BLaER1 treated with 17β-estradiol and CSF1 and Interleukin-3, amounts not matched to agents 10 nM and 100 nM (cell line): ENCODE results near the gene DHH.

Experiments used
- H3K27ac ChIP-seq, 11 experiments: shearing (Covaris generic); formaldehyde crosslinking; 2 replicates each; pipeline ENCODE4 v1.8.1; 2022
- H3K27me3 ChIP-seq, 11 experiments: shearing (Covaris generic); formaldehyde crosslinking; 2 replicates each; pipeline ENCODE4 v1.8.1; 2022
- H3K36me3 ChIP-seq, 11 experiments: shearing (Covaris generic); formaldehyde crosslinking; 2 replicates each; pipeline ENCODE4 v1.8.1; 2022
- H3K4me1 ChIP-seq, 10 experiments: shearing (Covaris generic); formaldehyde crosslinking; 2 replicates each; pipeline ENCODE4 v1.8.1; 2022
- H3K4me2 ChIP-seq, 11 experiments: shearing (Covaris generic); formaldehyde crosslinking; 2 replicates each; pipeline ENCODE4 v1.8.1; 2022
- H3K4me3 ChIP-seq, 10 experiments: shearing (Covaris generic); formaldehyde crosslinking; 2 replicates each; pipeline ENCODE4 v1.8.1; 2022
- H3K9ac ChIP-seq, 11 experiments: shearing (Covaris generic); formaldehyde crosslinking; 2 replicates each; pipeline ENCODE4 v1.8.1; 2022
- H3K9me3 ChIP-seq, 11 experiments: shearing (Covaris generic); formaldehyde crosslinking; replicated peaks in 1 of 11; 2 replicates each; pipeline ENCODE4 v1.8.1; 2022
- H4K20me1 ChIP-seq, 11 experiments: shearing (Covaris generic); formaldehyde crosslinking; 2 replicates each; pipeline ENCODE4 v1.8.1; 2022
- Cebpa-rat ChIP-seq, 11 experiments: shearing (Covaris generic); IDR thresholded peaks; 2 replicates each; pipeline ENCODE4 v1.8.1; 2022

Gene DHH

GRCh38 chr12:49052451-49053208 lies 42.0 kb downstream of the DHH start:
- Histone ChIP-seq H3K4me2 (no peak overlapping the region), H3K27me3 (no peaks in the 10 kb centered on the region), H3K27ac (no peak overlapping the region), H3K4me3 (no peak overlapping the region), H3K9ac (no peak overlapping the region), H3K9me3 (no peaks in the 10 kb centered on the region), H4K20me1 (peaks cover 90 to 100% (median 96%) of the 10 kb centered on the region in 11 experiments), H3K4me1 (peaks cover 25 to 31% (median 26%) of the 10 kb centered on the region in 10 experiments), H3K36me3 (peaks cover 78 to 83% (median 82%) of the 10 kb centered on the region in 11 experiments)
- TF ChIP-seq Cebpa-rat (IDR thresholded peaks at IDR 0.05): no peak

GRCh38 chr12:49051777-49052438 lies 42.7 kb downstream of the DHH start:
- Histone ChIP-seq H3K9ac (no peak overlapping the region), H3K4me1 (peaks cover 18 to 24% (median 19%) of the 10 kb centered on the region in 10 experiments), H3K27me3 (no peaks in the 10 kb centered on the region), H3K4me2 (no peak overlapping the region), H3K4me3 (no peak overlapping the region), H3K36me3 (peaks cover 85 to 90% (median 89%) of the 10 kb centered on the region in 11 experiments), H3K27ac (no peak overlapping the region), H3K9me3 (no peaks in the 10 kb centered on the region), H4K20me1 (peaks cover 87 to 100% (median 96%) of the 10 kb centered on the region in 11 experiments)
- TF ChIP-seq Cebpa-rat (IDR thresholded peaks at IDR 0.05): no peak

GRCh38 chr12:49051373-49051764 lies 43.2 kb downstream of the DHH start:
- TF ChIP-seq Cebpa-rat (IDR thresholded peaks at IDR 0.05): no peak
- Histone ChIP-seq H3K4me1 (peaks cover 12 to 18% (median 14%) of the 10 kb centered on the region in 10 experiments), H3K27me3 (no peaks in the 10 kb centered on the region), H3K4me2 (no peak overlapping the region), H3K4me3 (no peak overlapping the region), H3K9me3 (no peaks in the 10 kb centered on the region), H4K20me1 (peaks cover 85 to 100% (median 97%) of the 10 kb centered on the region in 11 experiments), H3K9ac (no peak overlapping the region), H3K27ac (no peak overlapping the region), H3K36me3 (peaks cover 91 to 95% (median 95%) of the 10 kb centered on the region in 11 experiments)

DNA sequence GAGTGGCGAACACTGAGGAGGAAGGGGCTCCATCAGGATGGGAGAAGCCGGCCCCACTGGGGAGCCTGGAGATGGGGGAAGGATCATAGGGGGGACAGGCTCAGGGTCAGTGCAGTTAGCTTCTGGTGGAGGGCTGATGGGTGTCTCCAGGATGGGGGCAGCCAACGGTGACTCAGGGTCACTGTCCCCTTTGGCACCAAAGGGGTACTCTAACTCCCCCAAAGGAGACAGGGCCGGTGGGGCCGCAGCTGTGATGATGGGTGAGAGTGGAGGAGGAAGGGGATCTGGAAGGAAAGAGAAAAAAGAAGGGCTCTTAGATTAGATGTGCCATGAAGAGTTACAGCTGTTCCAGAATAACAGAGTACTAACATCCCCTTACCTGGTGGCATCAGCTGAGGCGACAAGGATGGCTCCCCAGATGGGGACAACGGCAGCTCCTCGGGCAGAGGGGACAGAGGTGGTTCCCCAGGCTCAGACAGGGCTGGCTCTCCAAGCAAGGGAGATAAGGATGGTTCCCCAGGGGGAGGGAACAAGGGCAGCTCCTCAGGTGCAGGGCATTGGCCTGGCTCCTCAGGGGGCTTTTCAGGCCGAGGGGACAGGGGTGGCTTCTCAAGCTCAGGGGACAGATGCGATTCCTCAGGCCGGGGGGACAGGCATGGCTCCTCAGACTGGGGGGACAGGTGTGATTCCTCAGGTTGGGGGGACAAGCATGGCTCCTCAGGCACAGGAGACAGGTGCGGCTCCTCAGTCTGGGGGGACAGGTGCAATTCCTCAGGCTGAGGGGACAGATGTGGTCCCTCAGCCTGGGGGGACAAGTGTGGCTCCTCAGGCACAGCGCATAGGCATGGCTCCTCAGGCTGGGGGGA lies 43.9 kb downstream of the DHH start:
- Histone ChIP-seq H3K4me1 (peaks cover 7 to 14% (median 9%) of the 10 kb centered on the region in 10 experiments), H3K36me3 (peaks cover 97 to 100% (median 100%) of the 10 kb centered on the region in 11 experiments), H3K9me3 (no peaks in the 10 kb centered on the region), H3K4me2 (no peak overlapping the region), H3K27ac (no peak overlapping the region), H3K27me3 (no peaks in the 10 kb centered on the region), H4K20me1 (peaks cover 84 to 100% (median 100%) of the 10 kb centered on the region in 11 experiments), H3K9ac (no peak overlapping the region; a peak in 1 of 22 replicates), H3K4me3 (no peak overlapping the region)
- no peak for TF ChIP-seq Cebpa-rat (IDR thresholded peaks at IDR 0.05)

DNA sequence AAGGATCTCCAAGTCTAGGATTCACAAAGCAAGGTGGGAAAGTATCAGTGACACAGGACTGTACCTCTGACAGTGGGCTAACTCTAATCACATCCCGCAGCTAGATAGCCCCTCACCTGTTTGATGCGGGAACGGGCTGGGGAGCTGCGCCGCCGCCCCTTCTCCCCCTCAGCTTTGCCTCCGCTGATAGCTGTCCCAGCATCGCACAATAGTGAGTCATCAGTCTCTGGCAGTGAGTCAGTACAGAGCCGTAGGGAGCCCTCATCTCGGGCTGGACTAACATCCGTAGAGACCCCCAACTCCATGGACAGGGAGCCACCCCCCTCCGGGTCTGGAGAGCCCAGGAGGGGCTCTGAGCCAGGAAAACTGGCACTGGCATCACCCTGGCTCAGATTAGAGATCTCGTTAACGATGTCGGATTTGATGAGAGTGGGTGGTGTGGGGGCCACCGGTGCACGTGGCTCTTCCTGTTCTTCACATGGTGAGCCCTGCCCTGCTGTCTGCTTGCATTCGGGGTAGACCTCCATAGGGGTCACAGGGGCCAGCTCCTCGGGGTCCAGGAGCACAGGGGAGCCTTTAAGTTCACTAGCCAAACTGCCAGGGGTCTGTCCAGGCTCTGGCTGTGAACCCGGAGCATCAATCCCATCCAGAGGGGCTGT lies 44.9 kb downstream of the DHH start:
- TF ChIP-seq Cebpa-rat (IDR thresholded peaks at IDR 0.05): no peak
- no peak overlapping the region for H3K4me3 ChIP-seq
- no peaks in the 10 kb centered on the region for H3K27me3 ChIP-seq
- H3K36me3 ChIP-seq: peaks cover 100% of the 10 kb centered on the region in 11 experiments
- H3K4me1 ChIP-seq: peaks cover 0 to 4% (median 0%) of the 10 kb centered on the region in 10 experiments; a peak in 4 of 20 replicates
- H3K9me3 ChIP-seq: no peaks in the 10 kb centered on the region
- H4K20me1 ChIP-seq: peaks cover 78 to 100% (median 98%) of the 10 kb centered on the region in 11 experiments
- no peak overlapping the region for H3K27ac ChIP-seq
- no peak overlapping the region for H3K9ac ChIP-seq
- H3K4me2 ChIP-seq: no peak overlapping the region

DNA sequence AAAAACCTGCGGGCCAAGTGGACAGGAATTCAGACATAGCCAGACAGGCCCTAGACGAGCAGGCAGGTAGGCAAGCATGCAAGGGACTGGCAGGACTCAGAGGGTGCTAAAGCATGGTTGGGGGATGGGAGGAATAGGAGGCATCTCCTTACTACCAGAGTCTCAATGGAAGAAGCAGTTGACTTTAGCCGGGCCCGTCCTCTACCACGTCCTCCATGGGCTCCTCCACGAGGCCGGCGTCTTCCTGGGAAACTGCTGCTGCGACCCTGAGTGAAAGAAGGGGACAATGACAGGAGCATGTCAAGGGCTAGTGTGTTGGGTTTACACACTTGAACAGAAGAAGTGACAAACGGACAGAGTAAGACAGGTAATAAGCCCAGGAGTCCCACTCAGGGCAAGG lies 45.6 kb downstream of the DHH start:
- no peak overlapping the region for H3K4me2 ChIP-seq
- peaks cover 100% of the 10 kb centered on the region in 11 experiments for H3K36me3 ChIP-seq
- no peak overlapping the region for H3K4me3 ChIP-seq
- H3K27ac ChIP-seq: no peak overlapping the region
- no peaks in the 10 kb centered on the region for H3K9me3 ChIP-seq
- no peaks in the 10 kb centered on the region for H3K27me3 ChIP-seq
- H3K4me1 ChIP-seq: no peaks in the 10 kb centered on the region
- TF ChIP-seq Cebpa-rat (IDR thresholded peaks at IDR 0.05): no peak
- peaks cover 73 to 100% (median 98%) of the 10 kb centered on the region in 11 experiments for H4K20me1 ChIP-seq
- no peak overlapping the region for H3K9ac ChIP-seq

- no peaks in the 10 kb centered on the region for H3K27me3 ChIP-seq
- H4K20me1 ChIP-seq: peaks cover 65 to 100% (median 98%) of the 10 kb centered on the region in 11 experiments
- peaks cover 100% of the 10 kb centered on the region in 11 experiments for H3K36me3 ChIP-seq
- no peak overlapping the region for H3K4me2 ChIP-seq
- H3K9me3 ChIP-seq: no peaks in the 10 kb centered on the region
- TF ChIP-seq Cebpa-rat (IDR thresholded peaks at IDR 0.05): no peak
- H3K9ac ChIP-seq: no peak overlapping the region
- no peaks in the 10 kb centered on the region for H3K4me1 ChIP-seq
- no peak overlapping the region for H3K4me3 ChIP-seq
- no peak overlapping the region for H3K27ac ChIP-seq
Observed at GRCh38 chr12:49046129-49046895, 48.3 kb downstream of the DHH start.

DNA sequence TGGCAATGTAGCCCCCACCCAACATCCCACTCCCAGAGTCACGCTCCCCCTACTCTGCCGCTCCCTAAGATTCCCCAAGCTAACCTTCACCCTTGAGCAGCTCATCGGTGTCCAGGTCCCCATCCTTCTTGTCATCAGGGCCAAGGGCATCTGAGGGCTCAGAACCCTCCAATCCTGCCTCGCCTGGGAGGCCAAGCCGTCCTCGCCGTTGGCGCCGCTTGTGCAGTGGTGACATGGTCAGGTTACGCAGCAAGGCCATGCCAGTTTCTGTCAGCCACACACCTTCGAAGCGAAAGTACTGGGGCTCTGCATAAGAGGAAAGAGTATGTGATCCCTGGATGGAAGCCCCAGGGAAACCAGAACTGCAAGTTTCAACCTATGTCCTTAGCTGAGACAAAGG lies 49.9 kb downstream of the DHH start:
- H3K27me3 ChIP-seq: no peaks in the 10 kb centered on the region
- no peak overlapping the region for H3K9ac ChIP-seq
- no peak overlapping the region for H3K4me2 ChIP-seq
- H3K4me1 ChIP-seq: no peaks in the 10 kb centered on the region
- H3K4me3 ChIP-seq: no peak overlapping the region
- peaks cover 100% of the 10 kb centered on the region in 11 experiments for H3K36me3 ChIP-seq
- no peak for TF ChIP-seq Cebpa-rat (IDR thresholded peaks at IDR 0.05)
- no peak overlapping the region for H3K27ac ChIP-seq
- H3K9me3 ChIP-seq: no peaks in the 10 kb centered on the region
- H4K20me1 ChIP-seq: peaks cover 51 to 100% (median 95%) of the 10 kb centered on the region in 11 experiments
